ENCODE results near the gene RTN4. TPM values are rescaled to one million over a fixed set of nuclear protein-coding genes. Genes with fewer than 3 reads are reported as not detected.
A peak's percentile ranks its signal among the peaks of the same experiment; 100 is the strongest.

Gene RTN4
- total RNA-seq, 2 experiments from 2014 or later = 84.9 to 85.7 TPM

DNA sequence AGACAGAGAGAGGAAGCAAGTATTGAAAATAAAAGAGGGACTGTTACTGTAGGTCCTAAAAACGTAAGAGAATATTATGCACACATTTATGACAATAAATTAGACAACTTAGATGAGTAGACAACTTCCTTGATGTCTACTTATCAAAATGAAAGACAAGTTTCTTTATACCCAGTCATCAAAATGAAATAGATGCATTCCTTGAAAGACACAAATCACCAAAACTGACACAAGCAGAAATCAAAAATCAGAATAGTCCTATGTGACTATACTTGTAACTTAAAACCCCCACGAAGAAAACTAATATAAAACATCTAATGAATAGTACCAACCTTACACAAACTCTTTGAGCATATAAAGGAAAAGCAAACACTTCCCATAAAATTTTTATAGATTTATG lies 14.5 kb downstream of the RTN4 start:
- peaks cover 73% of the 10 kb centered on the region for H3K4me1 Mint-ChIP-seq (ENCODE audit: low read depth)
- intact Hi-C loops (cut with DNase I, micrococcal nuclease) = no loop called here
- H3K9me3 Mint-ChIP-seq = peaks cover 13% of the 10 kb centered on the region
- Histone ChIP-seq H3K27ac (ENCODE audit: low read depth in 1 of 2, low read length in 2 of 2) (no peak overlapping the region), H3K4me1 (ENCODE audit: insufficient read depth, low read length) (peaks cover 11% of the 10 kb centered on the region), H3K4me3 (ENCODE audit: low read length) (no peak overlapping the region), H3K27me3 (ENCODE audit: control insufficient read depth in 1 of 2, insufficient read depth in 2 of 2, low read length in 2 of 2) (no peaks in the 10 kb centered on the region), H3K36me3 (ENCODE audit: insufficient read depth, low read length) (no peaks in the 10 kb centered on the region), H3K9me3 (ENCODE audit: control insufficient read depth in 1 of 2, insufficient read depth in 1 of 2, low read length in 2 of 2) (peaks cover 7 to 9% of the 10 kb centered on the region in 2 experiments)
- POLR2A ChIA-PET = interaction anchor here (3.6 kb wide), 1 partner anchor 14 kb away, joined by 28 read pairs; the partner anchor contains the start of gene RTN4
- no peak overlapping the region for H3K27ac Mint-ChIP-seq
- ATAC-seq (ENCODE audit: poor library complexity) (no peak), DNase-seq (no peak)
- H3K36me3 Mint-ChIP-seq (ENCODE audit: low read depth) = peaks cover 42% of the 10 kb centered on the region
- no peak overlapping the region for H3K4me3 Mint-ChIP-seq
- no peaks in the 10 kb centered on the region for H3K27me3 Mint-ChIP-seq
- CTCF ChIA-PET = no interaction called here
- TF ChIP-seq, protein P1, sequence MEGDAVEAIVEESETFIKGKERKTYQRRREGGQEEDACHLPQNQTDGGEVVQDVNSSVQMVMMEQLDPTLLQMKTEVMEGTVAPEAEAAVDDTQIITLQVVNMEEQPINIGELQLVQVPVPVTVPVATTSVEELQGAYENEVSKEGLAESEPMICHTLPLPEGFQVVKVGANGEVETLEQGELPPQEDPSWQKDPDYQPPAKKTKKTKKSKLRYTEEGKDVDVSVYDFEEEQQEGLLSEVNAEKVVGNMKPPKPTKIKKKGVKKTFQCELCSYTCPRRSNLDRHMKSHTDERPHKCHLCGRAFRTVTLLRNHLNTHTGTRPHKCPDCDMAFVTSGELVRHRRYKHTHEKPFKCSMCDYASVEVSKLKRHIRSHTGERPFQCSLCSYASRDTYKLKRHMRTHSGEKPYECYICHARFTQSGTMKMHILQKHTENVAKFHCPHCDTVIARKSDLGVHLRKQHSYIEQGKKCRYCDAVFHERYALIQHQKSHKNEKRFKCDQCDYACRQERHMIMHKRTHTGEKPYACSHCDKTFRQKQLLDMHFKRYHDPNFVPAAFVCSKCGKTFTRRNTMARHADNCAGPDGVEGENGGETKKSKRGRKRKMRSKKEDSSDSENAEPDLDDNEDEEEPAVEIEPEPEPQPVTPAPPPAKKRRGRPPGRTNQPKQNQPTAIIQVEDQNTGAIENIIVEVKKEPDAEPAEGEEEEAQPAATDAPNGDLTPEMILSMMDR (IDR thresholded peaks at IDR 0.05) = no peak

DNA sequence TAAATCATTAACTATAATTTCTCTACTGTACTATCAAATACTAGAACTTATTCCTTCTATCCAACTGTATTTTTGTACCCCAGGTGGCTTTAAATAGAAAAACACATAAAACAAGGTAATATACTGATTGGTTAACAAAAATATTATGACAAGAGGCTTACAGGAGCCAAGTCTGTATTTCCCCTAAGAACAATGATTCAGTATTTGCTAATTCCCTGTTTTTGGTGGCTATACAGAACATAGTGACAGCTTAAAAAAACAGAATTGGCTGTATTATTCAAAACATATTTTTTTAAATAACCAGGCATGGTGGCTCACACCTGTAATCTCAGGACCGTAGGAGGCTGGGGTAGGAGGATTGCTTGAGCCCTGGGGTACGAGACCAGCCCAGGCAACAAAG lies 16.3 kb downstream of the RTN4 start:
- H3K36me3 ChIP-seq (ENCODE audit: insufficient read depth, low read length) = no peaks in the 10 kb centered on the region
- H3K4me3 ChIP-seq (ENCODE audit: low read length) = no peak overlapping the region
- peaks cover 13% of the 10 kb centered on the region for H3K4me1 ChIP-seq (ENCODE audit: insufficient read depth, low read length)
- peaks cover 11% of the 10 kb centered on the region for H3K9me3 Mint-ChIP-seq
- H3K36me3 Mint-ChIP-seq (ENCODE audit: low read depth) = peaks cover 35% of the 10 kb centered on the region
- H3K9me3 ChIP-seq (ENCODE audit: control insufficient read depth in 1 of 2, insufficient read depth in 1 of 2, low read length in 2 of 2) = peaks cover 3 to 4% of the 10 kb centered on the region in 2 experiments
- TF ChIP-seq, protein P1 (IDR thresholded peaks at IDR 0.05) = no peak
- intact Hi-C loops (cut with DNase I, micrococcal nuclease) = loop anchor here in 1 of 2 experiments (2.0 kb wide), 1 partner anchor 15 kb away; no protein-coding TSS in a partner anchor
- H3K27ac ChIP-seq (ENCODE audit: low read depth in 1 of 2, low read length in 2 of 2) = no peak overlapping the region
- POLR2A ChIA-PET = interaction anchor here (0.6 to 3.6 kb wide), 3 partner anchors 9 to 1116 kb away, joined by 3 to 28 read pairs (median 5); partner anchors contain the start of gene RTN4
- no peak for DNase-seq
- ATAC-seq (ENCODE audit: poor library complexity) = no peak
- H3K27me3 Mint-ChIP-seq = no peaks in the 10 kb centered on the region
- no peaks in the 10 kb centered on the region for H3K27me3 ChIP-seq (ENCODE audit: control insufficient read depth in 1 of 2, insufficient read depth in 2 of 2, low read length in 2 of 2)
- H3K27ac Mint-ChIP-seq = no peak overlapping the region
- H3K4me3 Mint-ChIP-seq = no peak overlapping the region
- H3K4me1 Mint-ChIP-seq (ENCODE audit: low read depth) = peaks cover 72% of the 10 kb centered on the region
- CTCF ChIA-PET = interaction anchor here (1.0 to 2.7 kb wide), 2 partner anchors 8 to 15 kb away, joined by 3 to 5 read pairs; no protein-coding TSS in a partner anchor

DNA sequence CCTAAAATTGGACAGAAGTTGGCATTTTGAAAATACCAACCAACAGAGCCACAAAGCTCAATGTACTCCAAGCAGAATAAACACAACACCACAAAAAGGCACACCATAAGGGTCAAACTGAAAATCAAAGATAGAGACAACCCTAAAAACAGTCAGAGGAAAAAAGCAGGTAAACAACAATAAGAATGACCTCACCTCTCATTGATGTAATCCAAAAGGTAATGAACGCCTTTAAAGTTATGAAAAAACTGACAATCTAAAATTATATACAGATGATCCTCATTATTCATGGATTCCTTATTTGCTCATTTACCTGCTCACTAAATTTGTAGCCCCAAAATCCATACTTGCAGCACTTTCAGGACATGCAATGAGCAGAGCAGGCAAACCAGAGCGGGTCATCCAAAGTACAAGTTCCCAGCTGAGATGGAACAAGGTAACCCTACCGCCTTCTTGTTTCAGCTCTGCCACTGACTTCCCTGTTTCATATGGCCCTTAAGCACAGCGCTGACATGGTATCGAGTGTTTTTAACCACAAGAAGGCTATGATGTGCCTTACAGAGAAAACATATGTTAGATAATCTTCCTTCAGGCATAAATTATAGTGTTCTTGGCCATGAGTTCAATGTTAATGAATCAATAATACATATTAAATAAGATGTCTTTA lies 17.0 kb downstream of the RTN4 start:
- intact Hi-C loops (cut with DNase I, micrococcal nuclease) = loop anchor here in 1 of 2 experiments (2.0 kb wide), 1 partner anchor 16 kb away; no protein-coding TSS in a partner anchor
- peaks cover 67% of the 10 kb centered on the region for H3K4me1 Mint-ChIP-seq (ENCODE audit: low read depth)
- ATAC-seq (ENCODE audit: poor library complexity) (peak; percentile 94), DNase-seq (peak in 3 of 14 experiments; percentile 24 to 52 (median 52))
- H3K9me3 Mint-ChIP-seq = peaks cover 8% of the 10 kb centered on the region
- H3K4me3 ChIP-seq (ENCODE audit: low read length) = no peak overlapping the region
- TF ChIP-seq, protein P1 (IDR thresholded peaks at IDR 0.05) = no peak
- H3K9me3 ChIP-seq (ENCODE audit: control insufficient read depth in 1 of 2, insufficient read depth in 1 of 2, low read length in 2 of 2) = peaks cover 0 to 3% of the 10 kb centered on the region in 2 experiments
- no peaks in the 10 kb centered on the region for H3K27me3 ChIP-seq (ENCODE audit: control insufficient read depth in 1 of 2, insufficient read depth in 2 of 2, low read length in 2 of 2)
- no peak overlapping the region for H3K27ac ChIP-seq (ENCODE audit: low read depth in 1 of 2, low read length in 2 of 2)
- no peaks in the 10 kb centered on the region for H3K36me3 ChIP-seq (ENCODE audit: insufficient read depth, low read length)
- no peaks in the 10 kb centered on the region for H3K27me3 Mint-ChIP-seq
- H3K4me3 Mint-ChIP-seq = peak overlapping the region; percentile 2
- H3K36me3 Mint-ChIP-seq (ENCODE audit: low read depth) = peaks cover 32% of the 10 kb centered on the region
- H3K4me1 ChIP-seq (ENCODE audit: insufficient read depth, low read length) = peaks cover 15% of the 10 kb centered on the region
- ChIA-PET POLR2A (interaction anchor here (0.6 to 3.6 kb wide), 3 partner anchors 9 to 1115 kb away, joined by 3 to 28 read pairs (median 5); partner anchors contain the start of gene RTN4), CTCF (interaction anchor here (1.0 to 2.7 kb wide), 2 partner anchors 8 to 16 kb away, joined by 3 to 5 read pairs; no protein-coding TSS in a partner anchor)
- peak overlapping the region; percentile 67 for H3K27ac Mint-ChIP-seq
